ENCODE measurements around the gene MYDGF. TPM values are rescaled to one million over a fixed set of nuclear protein-coding genes. Genes with fewer than 3 reads are reported as not detected.

The MYDGF gene
- total RNA-seq, 2 donors from 2014 or later = 26.3 to 36.6 TPM

DNA sequence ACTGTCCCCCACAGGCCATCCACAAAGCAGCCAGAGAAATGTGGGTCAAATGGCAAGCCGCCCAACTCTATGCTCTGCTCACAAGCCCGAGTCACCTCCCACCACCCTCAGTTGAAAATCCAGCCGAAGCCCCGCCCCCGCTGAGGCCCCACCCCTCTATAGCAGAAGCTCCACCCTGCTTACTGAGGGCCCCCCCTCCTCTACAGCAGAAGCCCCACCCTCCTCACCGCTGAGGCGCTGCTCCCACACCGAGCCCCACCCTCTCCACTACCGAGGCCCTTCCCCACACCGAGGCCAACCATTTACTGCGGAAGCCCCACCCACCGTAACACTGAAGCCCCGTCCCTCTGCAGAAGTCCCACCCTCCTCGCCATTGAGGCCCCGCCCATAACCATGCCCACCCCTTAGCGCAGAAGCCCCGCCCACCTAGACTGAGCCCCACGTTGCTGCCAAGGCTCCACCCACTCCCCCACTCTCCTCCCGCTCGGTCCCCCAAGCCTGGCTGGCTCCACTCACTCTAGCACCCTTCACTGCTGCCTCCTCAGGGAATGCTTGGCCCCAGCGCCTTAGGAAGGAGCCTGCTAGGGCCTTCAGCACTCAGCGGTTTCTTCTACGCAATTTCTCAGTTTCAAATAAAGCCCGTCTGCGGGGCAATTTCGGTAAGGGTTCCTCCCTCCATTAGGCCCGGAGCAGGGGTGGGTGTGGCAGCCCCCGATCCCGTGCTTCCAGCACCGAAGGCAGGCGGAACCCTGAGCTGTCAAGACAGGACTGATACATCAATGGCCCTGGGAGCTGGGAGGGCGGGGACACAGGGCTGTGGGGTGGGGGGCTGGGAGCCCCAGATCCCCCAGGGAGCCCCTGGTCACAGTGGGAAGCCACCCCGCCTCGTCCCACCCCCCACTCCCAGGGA lies 9.0 kb upstream of the MYDGF start:
- no peak overlapping the region for H3K4me3 ChIP-seq
- peaks cover 59% of the 10 kb centered on the region for H3K36me3 ChIP-seq
- H3K27ac ChIP-seq = no peak overlapping the region
- no peaks in the 10 kb centered on the region for H3K27me3 ChIP-seq
- DNase-seq (ENCODE audit: low spot score) = no peak
- H3K4me1 ChIP-seq = peaks cover 0 to 9% of the 10 kb centered on the region in 2 donors
- no peaks in the 10 kb centered on the region for H3K9me3 ChIP-seq
- TF ChIP-seq CTCF (IDR thresholded peaks at IDR 0.05) = no peak

DNA sequence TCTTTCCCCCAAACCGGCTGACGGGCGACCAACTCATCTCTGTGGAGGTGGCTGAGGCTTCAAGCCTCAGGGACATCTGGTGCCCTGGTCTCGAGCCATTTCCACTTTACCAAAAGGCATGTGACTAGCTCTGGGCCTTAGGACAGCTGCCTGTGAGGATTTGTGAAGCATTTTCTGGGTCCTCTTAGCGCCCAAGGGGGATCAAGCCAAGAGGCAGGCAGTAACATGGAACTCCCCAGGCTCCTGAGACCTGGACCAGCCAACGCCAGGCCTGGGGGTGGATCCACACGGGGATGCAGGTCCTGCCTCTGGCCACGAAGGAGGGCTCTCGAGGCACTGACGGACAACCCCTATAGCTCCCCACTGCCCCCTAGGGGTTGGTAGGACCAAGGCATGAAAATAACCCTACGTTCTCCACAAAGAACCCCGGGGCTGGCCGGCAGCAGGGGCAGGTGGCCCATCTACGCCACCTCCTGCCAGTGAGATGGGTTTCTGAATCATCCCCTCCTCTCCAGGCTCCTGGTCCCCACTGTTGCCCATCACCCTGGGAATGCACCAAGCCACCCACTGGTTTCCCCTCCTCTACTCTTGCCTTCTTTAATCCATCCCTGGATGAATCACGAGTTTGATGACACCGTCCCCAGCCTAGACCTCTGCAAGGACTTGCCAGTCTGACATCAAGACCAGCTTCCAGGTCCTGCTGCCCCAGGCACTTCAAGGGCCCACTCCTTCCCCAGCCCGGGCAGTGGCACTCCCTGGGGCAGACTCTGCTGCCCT lies 7.0 kb upstream of the MYDGF start:
- Histone ChIP-seq H3K9me3 (no peaks in the 10 kb centered on the region), H3K4me3 (no peak overlapping the region), H3K27ac (peak overlapping the region; percentile 6 to 58), H3K4me1 (peaks cover 0 to 9% of the 10 kb centered on the region in 2 donors), H3K27me3 (no peaks in the 10 kb centered on the region), H3K36me3 (peaks cover 39% of the 10 kb centered on the region)
- no peak for DNase-seq (ENCODE audit: low spot score)
- peak in 1 of 2 donors; percentile 63 for TF ChIP-seq CTCF (IDR thresholded peaks at IDR 0.05)

- Histone ChIP-seq H3K27me3 (no peaks in the 10 kb centered on the region), H3K36me3 (peaks cover 26% of the 10 kb centered on the region), H3K9me3 (no peaks in the 10 kb centered on the region), H3K4me3 (no peak overlapping the region), H3K4me1 (peaks cover 0 to 21% of the 10 kb centered on the region in 2 donors), H3K27ac (no peak overlapping the region)
- no peak for DNase-seq (ENCODE audit: low spot score)
- TF ChIP-seq CTCF (IDR thresholded peaks at IDR 0.05) = no peak
These were observed 5.2 kb upstream of the MYDGF start for GRCh38 chr19:4675346-4675745.

- Histone ChIP-seq H3K9me3 (no peaks in the 10 kb centered on the region), H3K27ac (no peak overlapping the region), H3K27me3 (no peaks in the 10 kb centered on the region), H3K4me1 (peaks cover 0 to 33% of the 10 kb centered on the region in 2 donors), H3K36me3 (peaks cover 22% of the 10 kb centered on the region), H3K4me3 (no peak overlapping the region)
- no peak for DNase-seq (ENCODE audit: low spot score)
- TF ChIP-seq CTCF (IDR thresholded peaks at IDR 0.05) = no peak
These were observed 3.6 kb upstream of the MYDGF start for GRCh38 chr19:4673726-4674125.

- Histone ChIP-seq H3K4me1 (peaks cover 0 to 34% of the 10 kb centered on the region in 2 donors), H3K36me3 (peaks cover 28% of the 10 kb centered on the region), H3K27me3 (no peaks in the 10 kb centered on the region), H3K4me3 (no peak overlapping the region), H3K9me3 (no peaks in the 10 kb centered on the region), H3K27ac (no peak overlapping the region)
- no peak for DNase-seq (ENCODE audit: low spot score)
- TF ChIP-seq CTCF (IDR thresholded peaks at IDR 0.05) = no peak
These were observed 3.1 kb upstream of the MYDGF start for GRCh38 chr19:4673216-4673615.

Data from right atrium auricular region (tissue), 2 donors.